Measurements from ENCODE around the gene CEACAM5.

Gene CEACAM5

DNA sequence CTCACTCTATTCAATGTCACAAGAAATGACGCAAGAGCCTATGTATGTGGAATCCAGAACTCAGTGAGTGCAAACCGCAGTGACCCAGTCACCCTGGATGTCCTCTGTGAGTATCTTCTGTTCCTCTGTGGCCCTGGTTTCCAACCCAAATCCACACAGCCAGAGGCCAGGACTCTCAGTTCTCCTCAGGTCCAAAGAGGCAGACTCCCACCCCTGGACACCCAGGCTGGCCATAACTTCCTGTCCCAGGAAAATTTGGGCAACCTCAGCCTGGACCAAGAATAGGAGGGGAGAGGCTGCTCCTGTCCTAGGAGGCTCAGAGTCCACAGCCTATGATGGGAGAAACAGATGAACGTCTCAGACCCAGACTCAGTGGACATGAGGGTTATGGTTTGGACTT, 11.7 kb downstream of the CEACAM5 start:
- no peak for DNase-seq (ENCODE audit: low read depth)
- H3K4me3 ChIP-seq (ENCODE audit: low read depth, low read length) = no peak overlapping the region

DNA sequence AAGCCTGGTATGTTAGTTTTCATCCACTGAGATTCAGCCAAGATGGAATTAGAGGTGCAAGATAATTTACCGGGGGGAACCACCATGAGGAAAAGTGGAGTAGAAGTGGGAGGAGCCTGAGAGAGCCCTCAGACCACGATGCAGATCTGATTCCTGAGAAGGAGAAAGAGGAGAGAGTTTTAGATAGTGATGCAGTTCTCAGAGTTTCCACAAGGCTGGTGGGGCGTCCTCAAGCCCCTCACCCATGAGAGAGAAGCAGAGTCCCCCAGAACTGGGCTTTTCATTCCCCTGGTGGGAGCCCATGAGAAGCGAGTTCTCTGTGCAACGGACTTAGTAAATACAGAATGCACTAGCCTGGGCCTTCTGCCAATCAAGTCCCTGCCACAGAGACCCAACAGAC, 18.1 kb downstream of the CEACAM5 start:
- DNase-seq (ENCODE audit: low read depth) = no peak
- no peak overlapping the region for H3K4me3 ChIP-seq (ENCODE audit: low read depth, low read length)
- TF ChIP-seq, protein P1, sequence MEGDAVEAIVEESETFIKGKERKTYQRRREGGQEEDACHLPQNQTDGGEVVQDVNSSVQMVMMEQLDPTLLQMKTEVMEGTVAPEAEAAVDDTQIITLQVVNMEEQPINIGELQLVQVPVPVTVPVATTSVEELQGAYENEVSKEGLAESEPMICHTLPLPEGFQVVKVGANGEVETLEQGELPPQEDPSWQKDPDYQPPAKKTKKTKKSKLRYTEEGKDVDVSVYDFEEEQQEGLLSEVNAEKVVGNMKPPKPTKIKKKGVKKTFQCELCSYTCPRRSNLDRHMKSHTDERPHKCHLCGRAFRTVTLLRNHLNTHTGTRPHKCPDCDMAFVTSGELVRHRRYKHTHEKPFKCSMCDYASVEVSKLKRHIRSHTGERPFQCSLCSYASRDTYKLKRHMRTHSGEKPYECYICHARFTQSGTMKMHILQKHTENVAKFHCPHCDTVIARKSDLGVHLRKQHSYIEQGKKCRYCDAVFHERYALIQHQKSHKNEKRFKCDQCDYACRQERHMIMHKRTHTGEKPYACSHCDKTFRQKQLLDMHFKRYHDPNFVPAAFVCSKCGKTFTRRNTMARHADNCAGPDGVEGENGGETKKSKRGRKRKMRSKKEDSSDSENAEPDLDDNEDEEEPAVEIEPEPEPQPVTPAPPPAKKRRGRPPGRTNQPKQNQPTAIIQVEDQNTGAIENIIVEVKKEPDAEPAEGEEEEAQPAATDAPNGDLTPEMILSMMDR (IDR thresholded peaks at IDR 0.05; ENCODE audit: low read depth, low read length) = no peak
- TF ChIP-seq, protein P2, sequence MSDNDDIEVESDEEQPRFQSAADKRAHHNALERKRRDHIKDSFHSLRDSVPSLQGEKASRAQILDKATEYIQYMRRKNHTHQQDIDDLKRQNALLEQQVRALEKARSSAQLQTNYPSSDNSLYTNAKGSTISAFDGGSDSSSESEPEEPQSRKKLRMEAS (IDR thresholded peaks at IDR 0.05; ENCODE audit: low read depth, low read length) = no peak
- TF ChIP-seq MYC (IDR thresholded peaks at IDR 0.05; ENCODE audit: low read depth, low read length) (no peak), POLR2A (IDR thresholded peaks at IDR 0.05; ENCODE audit: extremely low read depth, insufficient read length) (no peak)

More for the DNA sequence above, 11.7 kb downstream of the CEACAM5 start:
- TF ChIP-seq, protein P2 (IDR thresholded peaks at IDR 0.05; ENCODE audit: low read depth, low read length) = no peak
- TF ChIP-seq, protein P1 (IDR thresholded peaks at IDR 0.05; ENCODE audit: low read depth, low read length) = no peak
- no peak for TF ChIP-seq MYC (IDR thresholded peaks at IDR 0.05; ENCODE audit: low read depth, low read length)
- no peak for TF ChIP-seq POLR2A (IDR thresholded peaks at IDR 0.05; ENCODE audit: extremely low read depth, insufficient read length)

DNA sequence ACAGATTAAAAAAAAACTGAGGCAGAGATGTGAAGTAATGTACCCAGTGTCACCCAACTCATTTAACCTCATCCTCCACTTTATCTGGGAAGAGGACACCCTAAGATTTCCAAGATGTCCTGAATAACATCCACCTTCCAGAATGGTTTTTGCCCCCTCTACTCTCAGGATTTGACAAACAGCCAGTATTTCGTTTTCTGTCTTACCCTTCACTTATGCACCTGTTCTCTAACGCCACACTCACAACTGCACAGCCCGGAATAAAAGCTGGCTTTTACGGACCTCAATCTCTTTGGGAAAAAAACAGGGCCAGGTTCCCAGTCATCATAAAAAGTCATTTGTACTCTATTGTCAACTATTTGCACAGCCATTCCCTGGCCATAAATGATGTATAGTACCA, 25.7 kb downstream of the CEACAM5 start:
- TF ChIP-seq, protein P1 (IDR thresholded peaks at IDR 0.05; ENCODE audit: low read depth, low read length) = no peak
- TF ChIP-seq POLR2A (IDR thresholded peaks at IDR 0.05; ENCODE audit: extremely low read depth, insufficient read length) (no peak), MYC (IDR thresholded peaks at IDR 0.05; ENCODE audit: low read depth, low read length) (no peak)
- TF ChIP-seq, protein P2 (IDR thresholded peaks at IDR 0.05; ENCODE audit: low read depth, low read length) = no peak
- no peak for DNase-seq (ENCODE audit: low read depth)
- no peak overlapping the region for H3K4me3 ChIP-seq (ENCODE audit: low read depth, low read length)

DNA sequence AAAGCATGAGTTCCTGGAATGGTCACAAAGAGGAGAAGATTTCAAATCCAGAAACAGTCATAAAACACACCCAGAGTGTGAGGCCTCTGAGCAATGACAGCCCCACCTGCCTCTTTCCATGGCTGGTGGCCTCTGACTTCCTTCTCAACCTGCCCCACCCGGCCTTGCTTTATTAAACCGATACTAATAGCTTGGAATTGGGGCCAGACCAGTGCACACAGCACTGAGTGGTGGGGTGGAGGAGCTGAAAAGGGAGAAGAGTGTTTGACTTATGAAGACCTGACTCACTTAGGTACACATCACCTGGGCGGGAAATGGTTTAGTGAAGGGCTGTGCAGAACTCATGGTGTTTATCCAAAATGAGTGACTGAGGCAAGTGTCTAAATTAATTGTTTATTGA, 26.2 kb downstream of the CEACAM5 start:
- DNase-seq (ENCODE audit: low read depth) = no peak
- H3K4me3 ChIP-seq (ENCODE audit: low read depth, low read length) = no peak overlapping the region
- TF ChIP-seq, protein P2 (IDR thresholded peaks at IDR 0.05; ENCODE audit: low read depth, low read length) = no peak
- TF ChIP-seq MYC (IDR thresholded peaks at IDR 0.05; ENCODE audit: low read depth, low read length) (no peak), POLR2A (IDR thresholded peaks at IDR 0.05; ENCODE audit: extremely low read depth, insufficient read length) (no peak)
- TF ChIP-seq, protein P1 (IDR thresholded peaks at IDR 0.05; ENCODE audit: low read depth, low read length) = no peak

DNA sequence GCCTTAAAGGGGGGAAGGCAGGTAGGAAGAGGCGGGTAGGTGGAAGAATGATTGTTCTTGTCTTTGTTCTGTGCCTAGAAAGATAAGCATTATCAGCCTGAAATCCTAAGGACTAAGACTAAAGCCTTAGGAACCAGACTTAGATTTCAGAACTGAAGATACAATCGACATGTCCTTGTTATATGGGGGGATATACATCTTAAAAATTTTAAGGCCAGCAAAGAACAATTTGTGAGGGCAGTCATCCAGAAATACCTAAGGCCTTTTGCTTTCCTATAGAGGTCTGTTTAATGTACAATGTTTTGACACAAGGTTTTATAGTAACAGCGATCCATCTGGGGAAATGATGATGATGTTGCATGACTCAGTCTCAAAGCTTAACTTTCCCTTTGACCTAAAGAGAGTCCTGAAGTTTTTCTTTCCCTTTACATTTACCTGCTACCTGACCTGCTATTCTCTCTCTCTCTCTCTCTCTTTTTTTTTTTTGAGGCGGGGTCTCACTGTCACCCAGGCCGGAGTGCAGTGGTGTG, 26.7 kb downstream of the CEACAM5 start:
- TF ChIP-seq POLR2A (IDR thresholded peaks at IDR 0.05; ENCODE audit: extremely low read depth, insufficient read length) = no peak
- TF ChIP-seq MYC (IDR thresholded peaks at IDR 0.05; ENCODE audit: low read depth, low read length) = no peak
- DNase-seq (ENCODE audit: low read depth) = no peak

DNA sequence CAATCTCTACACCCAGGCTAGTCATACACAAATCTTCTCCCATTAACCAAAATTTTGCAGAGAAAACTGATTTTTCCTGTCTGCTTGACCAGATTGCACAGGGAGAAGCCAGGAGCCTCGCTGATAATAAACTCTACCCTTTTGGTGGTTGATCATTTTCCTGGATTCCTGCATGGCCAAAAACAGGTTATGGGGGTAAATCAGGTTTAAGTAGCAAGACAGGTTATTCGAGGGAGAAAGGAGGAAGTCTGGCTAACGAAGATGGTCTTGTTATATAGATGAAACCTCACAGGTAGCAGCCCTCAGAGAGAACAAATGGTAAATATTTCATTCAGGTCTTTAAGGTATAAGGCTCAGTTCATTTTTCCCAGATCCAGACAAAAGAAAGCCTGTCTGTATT, 30.9 kb downstream of the CEACAM5 start:
- no peak overlapping the region for H3K4me3 ChIP-seq (ENCODE audit: low read depth, low read length)
- DNase-seq (ENCODE audit: low read depth) = no peak
- TF ChIP-seq POLR2A (IDR thresholded peaks at IDR 0.05; ENCODE audit: extremely low read depth, insufficient read length) (no peak), MYC (IDR thresholded peaks at IDR 0.05; ENCODE audit: low read depth, low read length) (no peak)
- TF ChIP-seq, protein P1 (IDR thresholded peaks at IDR 0.05; ENCODE audit: low read depth, low read length) = no peak
- TF ChIP-seq, protein P2 (IDR thresholded peaks at IDR 0.05; ENCODE audit: low read depth, low read length) = no peak

More for the DNA sequence above, 26.7 kb downstream of the CEACAM5 start:
- no peak overlapping the region for H3K4me3 ChIP-seq (ENCODE audit: low read depth, low read length)
